Cardiac fibroblast (primary cell): ENCODE data around the gene GFAP.

Experiments
- DNase-seq, 2 donors: peaks; one replicate each; pipeline versions ENCODE4 v3.0.0 to v3.0.0-alpha.2; 2010; ENCODE audit warnings: low read depth in 2 of 2
- H3K4me3 ChIP-seq, 2 donors: replicated peaks in 1 of 2; 1 replicate in 1 of 2; 2 replicates in 1 of 2; pipeline ENCODE4 v1.5.1; 2011; ENCODE audit warnings: low read depth in 2 of 2, low read length in 2 of 2, mild to moderate bottlenecking in 2 of 2, moderate library complexity in 1 of 2
- TF ChIP-seq, protein P1 (sequence below): IDR thresholded peaks from one replicate; pipeline ENCODE4 v1.5.1; 2011; ENCODE audit warnings: low read depth, mild to moderate bottlenecking, low read length, inconsistent platforms

The GFAP gene

DNA sequence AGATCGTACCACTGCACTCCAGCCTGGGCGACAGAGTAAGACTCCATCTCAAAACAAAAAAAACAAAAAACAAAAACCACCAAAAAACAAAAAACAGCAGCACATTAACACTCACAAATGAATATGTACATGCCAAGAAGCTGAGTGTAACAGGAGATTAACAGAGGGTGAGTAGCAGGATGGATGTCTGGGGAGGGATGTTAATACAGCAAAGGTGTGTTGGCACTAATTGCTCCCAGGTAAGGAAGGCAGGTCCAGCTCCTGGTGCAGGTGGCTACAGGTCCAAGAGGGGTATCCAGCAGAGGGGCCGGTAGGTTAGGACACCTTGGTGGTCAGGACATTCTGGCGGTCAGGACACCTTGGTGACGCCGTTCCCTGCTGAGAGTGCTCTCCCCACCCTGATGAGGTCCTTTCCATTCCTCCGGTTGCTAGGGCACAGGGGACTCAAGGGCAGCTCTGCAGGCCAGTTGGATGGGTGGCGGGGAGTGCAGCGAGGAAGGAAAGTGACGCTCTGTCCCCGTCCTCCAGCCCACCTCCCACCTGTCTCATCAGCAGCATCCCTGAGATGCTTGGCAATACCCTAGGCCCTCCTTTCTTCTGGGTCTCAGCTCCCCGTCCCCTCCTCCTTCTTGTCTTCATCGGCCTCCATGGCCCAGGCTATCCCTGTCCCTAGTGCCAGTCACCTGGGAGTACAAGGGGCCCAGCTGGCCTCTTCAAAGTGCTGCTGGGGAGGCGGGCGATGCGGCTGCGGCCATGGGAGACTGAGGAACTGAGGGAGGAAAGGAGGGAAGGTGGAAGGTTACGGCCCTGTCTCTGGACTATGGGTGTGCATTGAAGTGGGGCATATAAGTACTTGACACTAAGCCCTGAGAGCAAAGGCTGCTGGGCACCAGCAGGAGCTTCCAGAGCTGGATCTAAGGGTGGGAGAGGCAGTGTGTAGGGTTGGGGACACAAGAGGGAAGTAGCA lies 10.7 kb upstream of the GFAP start:
- TF ChIP-seq, protein P1, sequence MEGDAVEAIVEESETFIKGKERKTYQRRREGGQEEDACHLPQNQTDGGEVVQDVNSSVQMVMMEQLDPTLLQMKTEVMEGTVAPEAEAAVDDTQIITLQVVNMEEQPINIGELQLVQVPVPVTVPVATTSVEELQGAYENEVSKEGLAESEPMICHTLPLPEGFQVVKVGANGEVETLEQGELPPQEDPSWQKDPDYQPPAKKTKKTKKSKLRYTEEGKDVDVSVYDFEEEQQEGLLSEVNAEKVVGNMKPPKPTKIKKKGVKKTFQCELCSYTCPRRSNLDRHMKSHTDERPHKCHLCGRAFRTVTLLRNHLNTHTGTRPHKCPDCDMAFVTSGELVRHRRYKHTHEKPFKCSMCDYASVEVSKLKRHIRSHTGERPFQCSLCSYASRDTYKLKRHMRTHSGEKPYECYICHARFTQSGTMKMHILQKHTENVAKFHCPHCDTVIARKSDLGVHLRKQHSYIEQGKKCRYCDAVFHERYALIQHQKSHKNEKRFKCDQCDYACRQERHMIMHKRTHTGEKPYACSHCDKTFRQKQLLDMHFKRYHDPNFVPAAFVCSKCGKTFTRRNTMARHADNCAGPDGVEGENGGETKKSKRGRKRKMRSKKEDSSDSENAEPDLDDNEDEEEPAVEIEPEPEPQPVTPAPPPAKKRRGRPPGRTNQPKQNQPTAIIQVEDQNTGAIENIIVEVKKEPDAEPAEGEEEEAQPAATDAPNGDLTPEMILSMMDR, result no peak
- DNase-seq, result no peak
- H3K4me3 ChIP-seq, result no peak overlapping the region

- no peak overlapping the region for H3K4me3 ChIP-seq
- DNase-seq, result no peak
- TF ChIP-seq, protein P1, result no peak
Observed at GRCh38 chr17:44924107-44924544, 8.8 kb upstream of the GFAP start.

- TF ChIP-seq, protein P1, result no peak
- no peak for DNase-seq
- no peak overlapping the region for H3K4me3 ChIP-seq
Observed at GRCh38 chr17:44922746-44923470, 7.6 kb upstream of the GFAP start.

GRCh38 chr17:44922136-44922535 lies 6.8 kb upstream of the GFAP start:
- TF ChIP-seq, protein P1, result no peak
- DNase-seq, result no peak
- no peak overlapping the region for H3K4me3 ChIP-seq

DNA sequence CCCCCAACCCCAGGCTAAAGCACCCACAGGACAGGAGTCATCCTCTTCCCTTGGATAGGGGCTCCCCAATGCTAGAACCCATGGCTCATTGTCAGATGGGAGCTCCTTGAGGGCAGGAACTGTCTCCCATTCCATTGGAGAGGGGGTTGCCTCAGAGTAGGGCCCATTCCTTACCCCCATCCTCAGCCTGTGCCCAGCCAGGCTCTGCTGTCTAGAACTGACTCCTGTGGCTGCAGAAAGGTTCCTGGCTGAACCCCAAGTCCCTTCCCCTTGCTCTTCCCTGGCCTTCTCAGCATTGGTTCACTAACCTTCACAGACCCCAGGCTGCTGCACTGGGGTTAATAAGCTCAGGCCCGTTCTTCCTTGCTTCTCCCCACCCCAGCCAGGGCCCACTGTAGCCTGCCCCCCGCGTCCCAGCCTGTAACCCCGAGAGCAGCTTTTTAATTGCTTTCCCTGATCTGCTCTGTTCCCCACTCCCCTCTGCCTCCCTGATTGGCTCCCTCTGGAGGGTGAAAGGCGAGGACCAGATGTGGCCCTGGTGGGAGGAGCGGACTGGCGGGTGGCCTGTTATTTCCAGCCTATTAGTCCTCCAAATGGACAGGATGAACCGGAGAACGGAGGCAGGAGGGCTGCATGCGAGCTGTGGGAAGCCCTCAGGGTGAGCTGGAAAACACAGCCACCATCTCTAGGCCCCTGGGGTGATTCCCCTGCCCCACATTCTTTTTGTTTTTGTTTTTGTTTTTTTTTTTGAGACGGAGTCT lies 6.0 kb upstream of the GFAP start:
- H3K4me3 ChIP-seq, result no peak overlapping the region
- TF ChIP-seq, protein P1, result no peak
- DNase-seq, result peak in 1 of 2 donors; percentile 18

DNA sequence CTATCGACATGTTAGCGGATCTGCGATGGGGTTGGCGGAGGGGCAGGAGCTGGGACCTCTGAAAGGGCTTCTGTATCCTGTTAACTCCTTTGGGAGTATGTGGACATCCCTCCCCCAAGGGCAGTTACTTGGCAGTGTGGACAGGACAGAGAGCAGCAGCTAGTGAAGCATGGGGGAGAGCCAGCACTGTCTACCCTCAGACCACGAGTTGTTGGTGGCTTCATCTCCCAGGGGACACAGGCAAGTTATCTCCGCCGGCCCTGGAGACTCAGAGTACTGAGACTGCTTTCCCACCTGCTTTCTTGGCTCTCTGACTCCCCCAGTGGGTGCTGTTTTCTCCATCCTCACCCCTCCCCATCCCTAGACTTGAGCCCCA lies 5.3 kb upstream of the GFAP start:
- TF ChIP-seq, protein P1, result no peak
- no peak for DNase-seq
- no peak overlapping the region for H3K4me3 ChIP-seq
